A549 (cell line): ENCODE results near the gene PRKCE. TPM values are rescaled to one million over a fixed set of nuclear protein-coding genes. Genes with fewer than 3 reads are reported as not detected.

Source experiments
- ATAC-seq, 2 experiments: fragments of 200-7000 bp in 1 of 2; fragments of >200 bp in 1 of 2; cut with Nextera tagmentation in 1 of 2; cut with Tn5 transposase in 1 of 2; 3 replicates each; pipeline versions ENCODE4 v1.8.0 to v1.9.1; 2018 to 2020; ENCODE audit warnings: mild to moderate bottlenecking in 1 of 2, moderate library complexity in 1 of 2
- CTCF ChIA-PET: fragments of 300-600 bp; sonication (Branson Sonifier 250); formaldehyde crosslinking; extraction: SDS; loops from one replicate; lab custom pipeline; 2021; ENCODE audit warnings: antibody characterized with exemption, inconsistent platforms; lab: Yijun Ruan, JAX
- POLR2A ChIA-PET: fragments of 350-600 bp; formaldehyde crosslinking; extraction: SDS; loops from one replicate; lab custom pipeline; 2021; ENCODE audit warnings: antibody characterized with exemption, inconsistent platforms; lab: Yijun Ruan, JAX
- DNase-seq, 2 experiments: peaks; one replicate each; pipeline versions ENCODE4 v3.0.0 to v3.0.0-alpha.2; 2011 to 2016; ENCODE audit warnings: low read depth in 1 of 2, low spot score in 1 of 2
- FAIRE-seq: peaks from 2 replicates; lab custom pipeline; 2011; peaks lifted over from hg19 to GRCh38; lab: Jason Lieb, UNC
- H3K27ac ChIP-seq, 2 experiments: fragments of >200 bp; sonication (Bioruptor Twin); formaldehyde crosslinking; 3 replicates each; pipeline ENCODE4 v1.5.1; 2016 to 2017
- H3K4me1 ChIP-seq: fragments of >200 bp; sonication (Bioruptor Twin); formaldehyde crosslinking; 3 replicates; pipeline ENCODE4 v1.6.1; 2016
- H3K4me2 ChIP-seq: fragments of >200 bp; sonication (Bioruptor Twin); formaldehyde crosslinking; 3 replicates; pipeline ENCODE4 v1.6.1; 2016
- H3K4me3 ChIP-seq: fragments of >200 bp; sonication (Bioruptor Twin); formaldehyde crosslinking; 3 replicates; pipeline ENCODE4 v1.5.1; 2016
- H3K9me3 ChIP-seq: fragments of >200 bp; sonication (Bioruptor Twin); formaldehyde crosslinking; 3 replicates; pipeline ENCODE4 v1.6.1; 2016
- CEBPB ChIP-seq, 2 experiments: fragments of >200 bp in 1 of 2; sonication (Bioruptor Twin) in 1 of 2; formaldehyde crosslinking in 1 of 2; IDR thresholded peaks; 2 replicates each; pipeline ENCODE4 v1.6.1; 2012 to 2016
- CHD4 ChIP-seq: fragments of 200-600 bp; sonication (generic); IDR thresholded peaks from 2 replicates; pipeline ENCODE4 v1.6.1; 2016; ENCODE audit warnings: antibody characterized with exemption, mild to moderate bottlenecking, borderline replicate concordance
- CTCF ChIP-seq: fragments of >200 bp; sonication (Bioruptor Twin); formaldehyde crosslinking; IDR thresholded peaks from 3 replicates; pipeline ENCODE4 v1.5.1; 2016
- EHF ChIP-seq: fragments of 250-450 bp; sonication (Bioruptor Pico); IDR thresholded peaks from 2 replicates; pipeline ENCODE4 v1.5.0; 2020; ENCODE audit warnings: mild to moderate bottlenecking
- EP300 ChIP-seq, 2 experiments: fragments of >200 bp; sonication (Bioruptor Twin); formaldehyde crosslinking; IDR thresholded peaks; 2 replicates in 1 of 2; 3 replicates in 1 of 2; pipeline ENCODE4 v1.6.1; 2016 to 2017
- FOSB ChIP-seq: fragments of 250-450 bp; sonication (Bioruptor Pico); IDR thresholded peaks from 2 replicates; pipeline ENCODE4 v1.5.0; 2020; ENCODE audit warnings: mild to moderate bottlenecking, moderate library complexity
- FOSL2 ChIP-seq, 2 experiments: fragments of 450-650 bp in 1 of 2; fragments of >200 bp in 1 of 2; sonication (Bioruptor Twin) in 1 of 2; formaldehyde crosslinking; IDR thresholded peaks; 2 replicates each; pipeline versions ENCODE4 v1.5.0 to v1.6.1; 2016 to 2020; ENCODE audit warnings: mild to moderate bottlenecking in 1 of 2, moderate library complexity in 1 of 2
- HOXB13 ChIP-seq: fragments of 250-450 bp; sonication (Bioruptor Pico); IDR thresholded peaks from 2 replicates; pipeline ENCODE4 v1.5.0; 2020; ENCODE audit warnings: low read depth, mild to moderate bottlenecking, moderate library complexity
- MYC ChIP-seq: IDR thresholded peaks from 2 replicates; pipeline ENCODE4 v1.6.1; 2012; ENCODE audit warnings: mild to moderate bottlenecking, inconsistent platforms, low read length, improper control_type of control experiment, borderline replicate concordance
- NFE2L2 ChIP-seq: fragments of 150-350 bp; conservative IDR thresholded peaks from 2 replicates; pipeline ENCODE4 v1.6.1; 2014; ENCODE audit warnings: low read length
- NR3C1 ChIP-seq: fragments of >200 bp; sonication (Bioruptor Twin); formaldehyde crosslinking; IDR thresholded peaks from 3 replicates; pipeline ENCODE4 v1.6.1; 2017
- PBX3 ChIP-seq: IDR thresholded peaks from 2 replicates; pipeline ENCODE4 v1.6.1; 2012
- RAD21 ChIP-seq, 2 experiments: fragments of >200 bp in 1 of 2; sonication (Bioruptor Twin) in 1 of 2; formaldehyde crosslinking in 1 of 2; IDR thresholded peaks in 1 of 2; conservative IDR thresholded peaks in 1 of 2; 2 replicates in 1 of 2; 3 replicates in 1 of 2; pipeline ENCODE4 v1.6.1; 2012 to 2018; ENCODE audit warnings: inconsistent platforms in 1 of 2
- RFX5 ChIP-seq: fragments of 450-650 bp; IDR thresholded peaks from 2 replicates; pipeline ENCODE4 v1.7.1; 2014; ENCODE audit warnings: antibody characterized with exemption, mild to moderate bottlenecking, moderate library complexity
- USF2 ChIP-seq: fragments of 450-650 bp; IDR thresholded peaks from 2 replicates; pipeline ENCODE4 v1.6.1; 2014; ENCODE audit warnings: antibody characterized with exemption
- ZC3H11A ChIP-seq: fragments of 450-650 bp; IDR thresholded peaks from 2 replicates; pipeline ENCODE4 v1.6.1; 2014; ENCODE audit warnings: antibody characterized with exemption, mild to moderate bottlenecking
- ZFP36 ChIP-seq: fragments of 450-650 bp; IDR thresholded peaks from 2 replicates; pipeline ENCODE4 v1.6.1; 2014; ENCODE audit warnings: borderline replicate concordance; ENCODE audit not compliant: partially characterized antibody
- ZSCAN20 ChIP-seq: fragments of 250-450 bp; sonication (Bioruptor Pico); IDR thresholded peaks from 2 replicates; pipeline ENCODE4 v1.8.0; 2022; ENCODE audit warnings: mild to moderate bottlenecking, moderate library complexity
- polyA plus RNA-seq, 4 experiments: library from polyadenylated mRNA; depleted of rRNA in 3 of 4; stranded (reverse); fragments of >200 nt; fragmentation: RNase III in 1 of 4; extraction: RNeasy Plus Mini Kit Qiagen cat#74134 plus additional on column Dnase treatment in 1 of 4; gene quantifications; 2 replicates in 3 of 4; 3 replicates in 1 of 4; pipeline ENCODE4 v1.2.3, GENCODE V29; 2011 to 2017
- TF ChIP-seq, protein P1 (sequence below): fragments of 200-600 bp; sonication (generic); IDR thresholded peaks from 2 replicates; pipeline ENCODE4 v1.6.1; 2016; ENCODE audit warnings: antibody characterized with exemption, mild to moderate bottlenecking, moderate library complexity
- TF ChIP-seq, protein P2 (sequence below): IDR thresholded peaks from 2 replicates; pipeline ENCODE4 v1.6.1; 2012; ENCODE audit warnings: low read depth, borderline replicate concordance

Gene PRKCE
- polyA plus RNA-seq, 2 of the 4 experiments (the other 2 are of a cell fraction), result 11.5 to 12.0 TPM

- TF ChIP-seq NR3C1, result no peak
- TF ChIP-seq, protein P1, sequence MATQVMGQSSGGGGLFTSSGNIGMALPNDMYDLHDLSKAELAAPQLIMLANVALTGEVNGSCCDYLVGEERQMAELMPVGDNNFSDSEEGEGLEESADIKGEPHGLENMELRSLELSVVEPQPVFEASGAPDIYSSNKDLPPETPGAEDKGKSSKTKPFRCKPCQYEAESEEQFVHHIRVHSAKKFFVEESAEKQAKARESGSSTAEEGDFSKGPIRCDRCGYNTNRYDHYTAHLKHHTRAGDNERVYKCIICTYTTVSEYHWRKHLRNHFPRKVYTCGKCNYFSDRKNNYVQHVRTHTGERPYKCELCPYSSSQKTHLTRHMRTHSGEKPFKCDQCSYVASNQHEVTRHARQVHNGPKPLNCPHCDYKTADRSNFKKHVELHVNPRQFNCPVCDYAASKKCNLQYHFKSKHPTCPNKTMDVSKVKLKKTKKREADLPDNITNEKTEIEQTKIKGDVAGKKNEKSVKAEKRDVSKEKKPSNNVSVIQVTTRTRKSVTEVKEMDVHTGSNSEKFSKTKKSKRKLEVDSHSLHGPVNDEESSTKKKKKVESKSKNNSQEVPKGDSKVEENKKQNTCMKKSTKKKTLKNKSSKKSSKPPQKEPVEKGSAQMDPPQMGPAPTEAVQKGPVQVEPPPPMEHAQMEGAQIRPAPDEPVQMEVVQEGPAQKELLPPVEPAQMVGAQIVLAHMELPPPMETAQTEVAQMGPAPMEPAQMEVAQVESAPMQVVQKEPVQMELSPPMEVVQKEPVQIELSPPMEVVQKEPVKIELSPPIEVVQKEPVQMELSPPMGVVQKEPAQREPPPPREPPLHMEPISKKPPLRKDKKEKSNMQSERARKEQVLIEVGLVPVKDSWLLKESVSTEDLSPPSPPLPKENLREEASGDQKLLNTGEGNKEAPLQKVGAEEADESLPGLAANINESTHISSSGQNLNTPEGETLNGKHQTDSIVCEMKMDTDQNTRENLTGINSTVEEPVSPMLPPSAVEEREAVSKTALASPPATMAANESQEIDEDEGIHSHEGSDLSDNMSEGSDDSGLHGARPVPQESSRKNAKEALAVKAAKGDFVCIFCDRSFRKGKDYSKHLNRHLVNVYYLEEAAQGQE, result no peak
- TF ChIP-seq CTCF, result no peak
- TF ChIP-seq RAD21 (conservative IDR thresholded peaks at IDR 0.05 in 1 of 2, IDR thresholded peaks at IDR 0.05 in 1 of 2), result no peak
- TF ChIP-seq CHD4, result no peak
- no peak for TF ChIP-seq USF2
- no peak for TF ChIP-seq HOXB13 (CRISPR knock-in tag)
- no peak for TF ChIP-seq RFX5
- TF ChIP-seq MYC, result no peak
- no peak for TF ChIP-seq NFE2L2
- no peak for TF ChIP-seq PBX3
- no peak for TF ChIP-seq ZFP36
- TF ChIP-seq EP300 (IDR thresholded peaks at IDR 0.05), result no peak
- no peak for TF ChIP-seq FOSB (CRISPR knock-in tag)
- no peak for TF ChIP-seq CEBPB (IDR thresholded peaks at IDR 0.05)
- no peak for TF ChIP-seq ZSCAN20 (CRISPR knock-in tag)
- no peak for TF ChIP-seq FOSL2 (IDR thresholded peaks at IDR 0.05)
- TF ChIP-seq FOSL2 (CRISPR knock-in tag; IDR thresholded peaks at IDR 0.05), result no peak
- no peak for TF ChIP-seq ZC3H11A
- TF ChIP-seq, protein P2, sequence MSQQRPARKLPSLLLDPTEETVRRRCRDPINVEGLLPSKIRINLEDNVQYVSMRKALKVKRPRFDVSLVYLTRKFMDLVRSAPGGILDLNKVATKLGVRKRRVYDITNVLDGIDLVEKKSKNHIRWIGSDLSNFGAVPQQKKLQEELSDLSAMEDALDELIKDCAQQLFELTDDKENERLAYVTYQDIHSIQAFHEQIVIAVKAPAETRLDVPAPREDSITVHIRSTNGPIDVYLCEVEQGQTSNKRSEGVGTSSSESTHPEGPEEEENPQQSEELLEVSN, result no peak
- no peak for TF ChIP-seq EHF
- TF ChIP-seq, all 56 proteins: peak for 0
- Histone ChIP-seq H3K4me2 (no peak overlapping the region), H3K4me1 (no peaks in the 10 kb centered on the region), H3K4me3 (no peak overlapping the region), H3K27ac (no peak overlapping the region), H3K9me3 (no peaks in the 10 kb centered on the region)
- FAIRE-seq, result no peak
- no peak for ATAC-seq
- POLR2A ChIA-PET, result no interaction called here
- DNase-seq, result no peak
- CTCF ChIA-PET, result interaction anchor here (0.6 to 2.2 kb wide), 4 partner anchors 9 to 194 kb away, joined by 3 to 6 read pairs (median 3); no protein-coding TSS in a partner anchor
Observed at GRCh38 chr2:45902380-45902779, 250.9 kb downstream of the PRKCE start.
